Measurements from ENCODE around the gene CLMP.
A peak's percentile ranks its signal among the peaks of the same experiment; 100 is the strongest.

CLMP gene

DNA sequence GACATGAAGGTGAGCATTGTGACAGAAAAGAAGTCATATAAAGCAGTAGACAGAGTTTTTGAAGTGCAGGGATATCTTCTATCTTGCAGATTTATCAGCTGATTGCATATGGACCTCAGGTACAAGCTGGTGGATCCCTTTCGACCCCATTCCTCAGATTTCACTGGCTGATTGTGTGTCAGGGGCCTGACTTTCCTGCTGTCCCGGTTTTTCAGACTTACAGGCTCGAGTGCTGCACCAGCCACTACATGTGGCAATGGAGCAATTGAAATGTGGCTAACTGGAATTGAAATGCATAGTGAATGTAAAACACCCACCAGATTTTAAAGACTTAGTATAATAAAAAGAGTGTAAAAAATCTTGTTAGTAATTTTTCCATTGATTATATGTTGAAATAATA lies 50.3 kb downstream of the CLMP start:
- Histone ChIP-seq H3K4me3 (ENCODE audit: insufficient read depth in 1 of 2, low read depth in 1 of 2, low read length in 2 of 2) (no peak overlapping the region), H3K27ac (ENCODE audit: low read length, poor library complexity, severe bottlenecking) (no peak overlapping the region), H2BK5ac (ENCODE audit: low read depth, low read length, poor library complexity, severe bottlenecking) (no peak overlapping the region), H3K9me3 (ENCODE audit: control insufficient read depth, low read length) (no peaks in the 10 kb centered on the region), H3K79me1 (replicated peaks; ENCODE audit: low read length, poor library complexity, severe bottlenecking) (peaks cover 3% of the 10 kb centered on the region), H2BK12ac (ENCODE audit: low read length in 2 of 2) (peak overlapping the region in 1 of 2 experiments; percentile 10), H3K18ac (ENCODE audit: low read depth in 1 of 2, low read length in 2 of 2) (no peak overlapping the region), H4K8ac (ENCODE audit: low read length) (no peak overlapping the region), H3K9ac (ENCODE audit: low read length) (peak overlapping the region; percentile 1), H3K4me1 (ENCODE audit: control insufficient read depth, insufficient read depth, low read depth, low read length) (peaks cover 6% of the 10 kb centered on the region), H3K4ac (ENCODE audit: low read depth in 1 of 2, low read length in 2 of 2) (no peak overlapping the region), H3K23ac (ENCODE audit: low read length in 2 of 2) (no peak overlapping the region), H2BK15ac (ENCODE audit: low read depth, poor library complexity, severe bottlenecking) (peak overlapping the region; percentile 62), H3K36me3 (ENCODE audit: control insufficient read depth in 1 of 2, insufficient read depth in 2 of 2, low read depth in 1 of 2, low read length in 2 of 2) (peaks cover 3 to 51% of the 10 kb centered on the region in 2 experiments), H4K91ac (ENCODE audit: low read length) (no peak overlapping the region), H3K4me2 (ENCODE audit: low read length, poor library complexity, severe bottlenecking) (no peak overlapping the region), H3K14ac (ENCODE audit: low read length in 2 of 2) (no peak overlapping the region), H2BK120ac (ENCODE audit: low read depth, low read length) (no peak overlapping the region), H2AFZ (ENCODE audit: low read depth, low read length) (no peak overlapping the region), H2AK5ac (ENCODE audit: low read length, severe bottlenecking) (no peak overlapping the region), H3K27me3 (ENCODE audit: control insufficient read depth in 1 of 2, insufficient read depth in 1 of 2, low read length in 2 of 2) (no peaks in the 10 kb centered on the region)
- DNase-seq, result no peak
- 76% methylated on average over 3 of the region's 3 CpGs for WGBS

- H3K36me3 ChIP-seq (ENCODE audit: control insufficient read depth in 1 of 2, insufficient read depth in 2 of 2, low read depth in 1 of 2, low read length in 2 of 2), result peaks cover 3 to 49% of the 10 kb centered on the region in 2 experiments
- H2AFZ ChIP-seq (ENCODE audit: low read depth, low read length), result no peak overlapping the region
- H3K9ac ChIP-seq (ENCODE audit: low read length), result no peak overlapping the region
- WGBS, result 96% methylated on average over 2 of the region's 2 CpGs
- H4K8ac ChIP-seq (ENCODE audit: low read length), result no peak overlapping the region
- no peak overlapping the region for H2BK120ac ChIP-seq (ENCODE audit: low read depth, low read length)
- no peak overlapping the region for H3K18ac ChIP-seq (ENCODE audit: low read depth in 1 of 2, low read length in 2 of 2)
- H3K4ac ChIP-seq (ENCODE audit: low read depth in 1 of 2, low read length in 2 of 2), result no peak overlapping the region
- H3K27me3 ChIP-seq (ENCODE audit: control insufficient read depth in 1 of 2, insufficient read depth in 1 of 2, low read length in 2 of 2), result no peaks in the 10 kb centered on the region
- H2BK15ac ChIP-seq (ENCODE audit: low read depth, poor library complexity, severe bottlenecking), result no peak overlapping the region
- H3K14ac ChIP-seq (ENCODE audit: low read length in 2 of 2), result no peak overlapping the region
- no peak overlapping the region for H3K4me2 ChIP-seq (ENCODE audit: low read length, poor library complexity, severe bottlenecking)
- H2AK5ac ChIP-seq (ENCODE audit: low read length, severe bottlenecking), result no peak overlapping the region
- peaks cover 3% of the 10 kb centered on the region for H3K79me1 ChIP-seq (replicated peaks; ENCODE audit: low read length, poor library complexity, severe bottlenecking)
- no peaks in the 10 kb centered on the region for H3K9me3 ChIP-seq (ENCODE audit: control insufficient read depth, low read length)
- H2BK12ac ChIP-seq (ENCODE audit: low read length in 2 of 2), result no peak overlapping the region
- H3K4me3 ChIP-seq (ENCODE audit: insufficient read depth in 1 of 2, low read depth in 1 of 2, low read length in 2 of 2), result no peak overlapping the region
- no peak overlapping the region for H2BK5ac ChIP-seq (ENCODE audit: low read depth, low read length, poor library complexity, severe bottlenecking)
- H3K4me1 ChIP-seq (ENCODE audit: control insufficient read depth, insufficient read depth, low read depth, low read length), result peaks cover 6% of the 10 kb centered on the region
- no peak overlapping the region for H3K23ac ChIP-seq (ENCODE audit: low read length in 2 of 2)
- H3K27ac ChIP-seq (ENCODE audit: low read length, poor library complexity, severe bottlenecking), result no peak overlapping the region
- no peak for DNase-seq
- H4K91ac ChIP-seq (ENCODE audit: low read length), result no peak overlapping the region
Measured at GRCh38 chr11:123143921-123144320, 51.1 kb downstream of the CLMP start.

DNA sequence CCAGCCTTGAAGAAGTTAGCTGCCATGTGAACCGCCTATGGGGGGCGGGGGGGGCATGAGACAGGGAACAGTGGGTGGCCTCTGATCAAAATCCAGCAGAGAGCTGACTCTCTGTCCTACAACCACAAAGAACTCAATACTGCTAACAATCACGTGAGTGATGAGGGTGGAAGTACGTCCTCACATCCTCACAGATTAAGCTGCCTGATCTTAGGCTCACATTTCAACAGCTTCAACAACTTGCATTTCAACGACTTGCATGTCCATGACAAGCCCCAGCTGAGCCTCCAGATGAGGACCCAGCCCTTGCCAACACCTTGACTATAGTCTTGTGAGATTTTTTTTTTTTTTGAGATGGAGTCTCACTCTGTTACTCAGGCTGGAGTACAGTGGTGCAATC lies 51.6 kb downstream of the CLMP start:
- H3K27ac ChIP-seq (ENCODE audit: low read length, poor library complexity, severe bottlenecking), result no peak overlapping the region
- no peak overlapping the region for H2BK12ac ChIP-seq (ENCODE audit: low read length in 2 of 2)
- WGBS, result 71% methylated on average over 5 of the region's 5 CpGs
- no peak overlapping the region for H3K4ac ChIP-seq (ENCODE audit: low read depth in 1 of 2, low read length in 2 of 2)
- H3K9me3 ChIP-seq (ENCODE audit: control insufficient read depth, low read length), result no peaks in the 10 kb centered on the region
- no peak overlapping the region for H2AFZ ChIP-seq (ENCODE audit: low read depth, low read length)
- H4K91ac ChIP-seq (ENCODE audit: low read length), result no peak overlapping the region
- H4K8ac ChIP-seq (ENCODE audit: low read length), result no peak overlapping the region
- DNase-seq, result peak; percentile 28
- H3K36me3 ChIP-seq (ENCODE audit: control insufficient read depth in 1 of 2, insufficient read depth in 2 of 2, low read depth in 1 of 2, low read length in 2 of 2), result peaks cover 3 to 46% of the 10 kb centered on the region in 2 experiments
- H3K4me1 ChIP-seq (ENCODE audit: control insufficient read depth, insufficient read depth, low read depth, low read length), result peaks cover 6% of the 10 kb centered on the region
- no peak overlapping the region for H3K18ac ChIP-seq (ENCODE audit: low read depth in 1 of 2, low read length in 2 of 2)
- no peak overlapping the region for H3K4me2 ChIP-seq (ENCODE audit: low read length, poor library complexity, severe bottlenecking)
- H3K14ac ChIP-seq (ENCODE audit: low read length in 2 of 2), result no peak overlapping the region
- H2BK120ac ChIP-seq (ENCODE audit: low read depth, low read length), result no peak overlapping the region
- H2BK5ac ChIP-seq (ENCODE audit: low read depth, low read length, poor library complexity, severe bottlenecking), result no peak overlapping the region
- no peak overlapping the region for H3K9ac ChIP-seq (ENCODE audit: low read length)
- no peak overlapping the region for H2BK15ac ChIP-seq (ENCODE audit: low read depth, poor library complexity, severe bottlenecking)
- H3K23ac ChIP-seq (ENCODE audit: low read length in 2 of 2), result no peak overlapping the region
- H3K4me3 ChIP-seq (ENCODE audit: insufficient read depth in 1 of 2, low read depth in 1 of 2, low read length in 2 of 2), result no peak overlapping the region
- H3K79me1 ChIP-seq (replicated peaks; ENCODE audit: low read length, poor library complexity, severe bottlenecking), result peaks cover 3% of the 10 kb centered on the region
- no peaks in the 10 kb centered on the region for H3K27me3 ChIP-seq (ENCODE audit: control insufficient read depth in 1 of 2, insufficient read depth in 1 of 2, low read length in 2 of 2)
- no peak overlapping the region for H2AK5ac ChIP-seq (ENCODE audit: low read length, severe bottlenecking)

DNA sequence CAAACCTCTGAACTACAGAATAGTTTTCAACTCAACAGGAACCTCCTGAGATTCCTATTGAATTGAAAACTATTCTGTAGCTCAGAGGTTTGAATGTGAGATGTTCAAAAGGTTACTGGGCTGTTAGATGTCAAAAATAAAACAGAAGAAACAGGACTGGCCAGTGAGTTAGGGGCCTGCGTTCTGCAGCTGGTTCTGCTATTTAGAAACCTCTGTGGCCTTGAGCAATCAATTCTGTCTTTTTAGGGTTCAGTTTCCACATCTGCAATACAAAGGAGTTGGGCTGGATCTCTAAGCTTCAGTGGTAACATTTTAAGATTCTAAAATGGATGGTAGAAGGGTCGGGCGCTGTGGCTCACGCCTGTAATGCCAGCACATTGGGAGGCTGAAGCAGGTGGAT lies 55.8 kb downstream of the CLMP start:
- Histone ChIP-seq H3K36me3 (ENCODE audit: control insufficient read depth in 1 of 2, insufficient read depth in 2 of 2, low read depth in 1 of 2, low read length in 2 of 2) (peaks cover 0 to 22% of the 10 kb centered on the region in 2 experiments), H3K4me3 (ENCODE audit: insufficient read depth in 1 of 2, low read depth in 1 of 2, low read length in 2 of 2) (no peak overlapping the region), H3K9me3 (ENCODE audit: control insufficient read depth, low read length) (no peaks in the 10 kb centered on the region), H3K4ac (ENCODE audit: low read depth in 1 of 2, low read length in 2 of 2) (peak overlapping the region in 1 of 2 experiments; percentile 30), H3K79me1 (replicated peaks; ENCODE audit: low read length, poor library complexity, severe bottlenecking) (peaks cover 5% of the 10 kb centered on the region), H2AK5ac (ENCODE audit: low read length, severe bottlenecking) (no peak overlapping the region), H2AFZ (ENCODE audit: low read depth, low read length) (no peak overlapping the region), H3K14ac (ENCODE audit: low read length in 2 of 2) (no peak overlapping the region), H3K27ac (ENCODE audit: low read length, poor library complexity, severe bottlenecking) (no peak overlapping the region), H3K18ac (ENCODE audit: low read depth in 1 of 2, low read length in 2 of 2) (peak overlapping the region in 1 of 2 experiments; percentile 2), H2BK5ac (ENCODE audit: low read depth, low read length, poor library complexity, severe bottlenecking) (no peak overlapping the region), H3K23ac (ENCODE audit: low read length in 2 of 2) (no peak overlapping the region), H3K4me2 (ENCODE audit: low read length, poor library complexity, severe bottlenecking) (no peak overlapping the region), H4K8ac (ENCODE audit: low read length) (no peak overlapping the region), H2BK15ac (ENCODE audit: low read depth, poor library complexity, severe bottlenecking) (no peak overlapping the region), H3K27me3 (ENCODE audit: control insufficient read depth in 1 of 2, insufficient read depth in 1 of 2, low read length in 2 of 2) (no peaks in the 10 kb centered on the region), H4K91ac (ENCODE audit: low read length) (no peak overlapping the region), H3K4me1 (ENCODE audit: control insufficient read depth, insufficient read depth, low read depth, low read length) (peaks cover 7% of the 10 kb centered on the region), H2BK120ac (ENCODE audit: low read depth, low read length) (no peak overlapping the region), H2BK12ac (ENCODE audit: low read length in 2 of 2) (no peak overlapping the region), H3K9ac (ENCODE audit: low read length) (peak overlapping the region; percentile 6)
- WGBS, result 93% methylated on average over 4 of the region's 4 CpGs
- DNase-seq, result no peak
